Adrenal gland (tissue), 12 donors: ENCODE results near the gene ZBTB7C. TPM values are rescaled to one million over a fixed set of nuclear protein-coding genes. Genes with fewer than 3 reads are reported as not detected.

Experiments used
- DNase-seq, 7 donors: peaks; one replicate each; pipeline ENCODE4 v3.0.0-alpha.2; 2019 to 2020
- H3K27ac ChIP-seq, 5 donors: fragments of 200-600 bp; sonication (generic) in 4 of 5; 1 replicate in 3 of 5; 2 replicates in 2 of 5; pipeline versions ENCODE4 v1.5.1 to v1.8.0; 2016 to 2020; ENCODE audit warnings: mild to moderate bottlenecking in 1 of 5
- H3K27me3 ChIP-seq: fragments of 200-600 bp; 2 replicates; pipeline ENCODE4 v1.8.0; 2021
- H3K36me3 ChIP-seq, 2 donors: fragments of 200-600 bp; replicated peaks in 1 of 2; 1 replicate in 1 of 2; 2 replicates in 1 of 2; pipeline versions ENCODE4 v1.5.1 to v1.8.0; 2018 to 2022
- H3K4me1 ChIP-seq, 2 donors: fragments of 200-600 bp; replicated peaks in 1 of 2; 1 replicate in 1 of 2; 2 replicates in 1 of 2; pipeline versions ENCODE4 v1.5.1 to v1.8.0; 2018 to 2021
- H3K4me3 ChIP-seq, 4 donors: fragments of 200-600 bp; sonication (generic) in 3 of 4; one replicate each; pipeline ENCODE4 v1.5.1; 2016 to 2018
- H3K9me3 ChIP-seq, 3 donors: fragments of 200-600 bp; sonication (generic) in 1 of 3; replicated peaks in 1 of 3; 1 replicate in 2 of 3; 2 replicates in 1 of 3; pipeline versions ENCODE4 v1.5.1 to v1.8.0; 2016 to 2021
- CTCF ChIP-seq, 6 experiments: fragments of 450-650 bp in 4 of 6; fragments of 200-600 bp in 2 of 6; sonication (generic) in 1 of 6; IDR thresholded peaks; 1 replicate in 5 of 6; 2 replicates in 1 of 6; pipeline versions ENCODE4 v1.5.1 to v1.8.0; 2016 to 2021; ENCODE audit warnings: antibody characterized with exemption in 6 of 6, mild to moderate bottlenecking in 2 of 6, moderate library complexity in 1 of 6
- POLR2A ChIP-seq, 2 donors: fragments of 450-650 bp; IDR thresholded peaks; one replicate each; pipeline ENCODE4 v1.6.1; 2017; ENCODE audit warnings: antibody characterized with exemption in 2 of 2, mild to moderate bottlenecking in 2 of 2, moderate library complexity in 1 of 2
- WGBS, 4 donors: extraction: QIAGEN DNeasy Blood & Tissue Kit in 2 of 4; methylation state at CpG; one replicate each; pipeline versions ENCODE4 v1.1.5 to v1.1.7; 2013 to 2017; 5-methylcytosine and 5-hydroxymethylcytosine counted together
- intact Hi-C, 2 donors: fragments of 100-400 bp; cut with DNase I; formaldehyde crosslinking; loops; one replicate each; pipeline versions ENCODE4 v1.14.1 to v1.15.0; 2022 to 2023
- polyA plus RNA-seq, 3 donors: library from polyadenylated mRNA; stranded (reverse); fragments of 200-250 nt in 2 of 3; fragments of 350-450 nt in 1 of 3; fragmentation: Illumina TruSeq in 1 of 3; extraction: RNeasy Lipid Tissue Mini Kit (QIAGEN cat#74804) in 1 of 3; gene quantifications; one replicate each; pipeline ENCODE4 v1.2.3, GENCODE V29; 2013 to 2014
- total RNA-seq, 9 donors: library from RNA; depleted of rRNA in 4 of 9; stranded (reverse); fragments of >200 nt in 4 of 9; fragments of 120-200 nt in 1 of 9; fragmentation: NEBNext Ultra II Directional in 1 of 9; extraction: Animal tissue kit (Norgen Biotek cat#: 25700) in 1 of 9; gene quantifications; one replicate each; pipeline versions ENCODE4 v1.1.0 to v1.2.4, GENCODE V29; 2013 to 2023
- donor health status: healthy with polysubstance abuse.
- donor health status: Bipolar disorder and iron deficiency.
- donor health status: DM: yes; HTN: yes; CAD: no.
- donor health status: DM: no; HTN: no; CAD: no.
- donor health status: DM: no; HTN: no; CAD: no.
- donor health status: DM: yes; HTN: yes; CAD: no.

ZBTB7C gene
- total and polyA plus RNA-seq, 12 donors = 5.2 to 42.8 (median 26.8) TPM

GRCh38 chr18:48100165-48100575, 309.0 kb downstream of the ZBTB7C start:
- Histone ChIP-seq H3K27ac (no peak overlapping the region), H3K36me3 (no peaks in the 10 kb centered on the region), H3K4me1 (no peaks in the 10 kb centered on the region), H3K4me3 (no peak overlapping the region), H3K27me3 (no peaks in the 10 kb centered on the region), H3K9me3 (no peaks in the 10 kb centered on the region)
- no peak for DNase-seq
- TF ChIP-seq CTCF (IDR thresholded peaks at IDR 0.05) (no peak), POLR2A (IDR thresholded peaks at IDR 0.05) (no peak)
- intact Hi-C loops = no loop called here
- WGBS, 4 donors = 58 to 66% (median 64%) methylated on average over 8 of the region's 8 CpGs

GRCh38 chr18:48099481-48100164, 309.6 kb downstream of the ZBTB7C start:
- H3K4me3 ChIP-seq = no peak overlapping the region
- DNase-seq = no peak
- intact Hi-C loops = loop anchor here in 1 of 2 donors (10.0 kb wide), 1 partner anchor 325 kb away; no protein-coding TSS in a partner anchor
- H3K36me3 ChIP-seq = no peaks in the 10 kb centered on the region
- H3K4me1 ChIP-seq = no peaks in the 10 kb centered on the region
- TF ChIP-seq CTCF (IDR thresholded peaks at IDR 0.05) = no peak
- TF ChIP-seq POLR2A (IDR thresholded peaks at IDR 0.05) = no peak
- H3K9me3 ChIP-seq = no peaks in the 10 kb centered on the region
- no peak overlapping the region for H3K27ac ChIP-seq
- no peaks in the 10 kb centered on the region for H3K27me3 ChIP-seq
- whole genome bisulfite sequencing, 4 donors = 67 to 83% (median 81%) methylated on average over 6 to 8 of the region's 8 CpGs

GRCh38 chr18:48098538-48098937, 310.6 kb downstream of the ZBTB7C start:
- intact Hi-C loops = loop anchor here in 1 of 2 donors (10.0 kb wide), 1 partner anchor 326 kb away; no protein-coding TSS in a partner anchor
- 80 to 94% (median 87%) methylated on average over 6 of the region's 6 CpGs for WGBS, 4 donors
- Histone ChIP-seq H3K4me1 (no peaks in the 10 kb centered on the region), H3K4me3 (no peak overlapping the region), H3K27me3 (no peaks in the 10 kb centered on the region), H3K27ac (no peak overlapping the region), H3K9me3 (no peaks in the 10 kb centered on the region), H3K36me3 (no peaks in the 10 kb centered on the region)
- no peak for TF ChIP-seq CTCF (IDR thresholded peaks at IDR 0.05)
- TF ChIP-seq POLR2A (IDR thresholded peaks at IDR 0.05) = no peak
- no peak for DNase-seq

- no peak for TF ChIP-seq POLR2A (IDR thresholded peaks at IDR 0.05)
- TF ChIP-seq CTCF (IDR thresholded peaks at IDR 0.05) = no peak
- intact Hi-C loops = loop anchor here in 1 of 2 donors (10.0 kb wide), 1 partner anchor 327 kb away; no protein-coding TSS in a partner anchor
- Histone ChIP-seq H3K27ac (no peak overlapping the region), H3K4me3 (no peak overlapping the region), H3K9me3 (no peaks in the 10 kb centered on the region), H3K4me1 (no peaks in the 10 kb centered on the region), H3K36me3 (no peaks in the 10 kb centered on the region), H3K27me3 (no peaks in the 10 kb centered on the region)
- 74 to 84% (median 83%) methylated on average over 2 to 3 of the region's 3 CpGs for WGBS, 4 donors
- no peak for DNase-seq
Measured at GRCh38 chr18:48098007-48098406, 311.2 kb downstream of the ZBTB7C start.
